ENCODE measurements around the gene MIDN. TPM values are rescaled to one million over a fixed set of nuclear protein-coding genes. Genes with fewer than 3 reads are reported as not detected.

Gene MIDN
- total RNA-seq, 4 donors from 2014 or later: 34.9 to 117 (median 86.3) TPM

GRCh38 chr19:1250437-1251260, 2.3 kb downstream of the MIDN start:
- peak in 1 of 2 donors; percentile 59 for DNase-seq
- in situ Hi-C loops (cut with MboI; ENCODE audit: low sequenced_read_pairs in 4 of 4) (no loop called here), intact Hi-C loops (cut with DNase I; ENCODE audit: low total_unique reads) (no loop called here)
- TF ChIP-seq, protein P1, sequence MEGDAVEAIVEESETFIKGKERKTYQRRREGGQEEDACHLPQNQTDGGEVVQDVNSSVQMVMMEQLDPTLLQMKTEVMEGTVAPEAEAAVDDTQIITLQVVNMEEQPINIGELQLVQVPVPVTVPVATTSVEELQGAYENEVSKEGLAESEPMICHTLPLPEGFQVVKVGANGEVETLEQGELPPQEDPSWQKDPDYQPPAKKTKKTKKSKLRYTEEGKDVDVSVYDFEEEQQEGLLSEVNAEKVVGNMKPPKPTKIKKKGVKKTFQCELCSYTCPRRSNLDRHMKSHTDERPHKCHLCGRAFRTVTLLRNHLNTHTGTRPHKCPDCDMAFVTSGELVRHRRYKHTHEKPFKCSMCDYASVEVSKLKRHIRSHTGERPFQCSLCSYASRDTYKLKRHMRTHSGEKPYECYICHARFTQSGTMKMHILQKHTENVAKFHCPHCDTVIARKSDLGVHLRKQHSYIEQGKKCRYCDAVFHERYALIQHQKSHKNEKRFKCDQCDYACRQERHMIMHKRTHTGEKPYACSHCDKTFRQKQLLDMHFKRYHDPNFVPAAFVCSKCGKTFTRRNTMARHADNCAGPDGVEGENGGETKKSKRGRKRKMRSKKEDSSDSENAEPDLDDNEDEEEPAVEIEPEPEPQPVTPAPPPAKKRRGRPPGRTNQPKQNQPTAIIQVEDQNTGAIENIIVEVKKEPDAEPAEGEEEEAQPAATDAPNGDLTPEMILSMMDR (IDR thresholded peaks at IDR 0.05 in 4 of 5, conservative IDR thresholded peaks at IDR 0.05 in 1 of 5): no peak
- TF ChIP-seq POLR2A (IDR thresholded peaks at IDR 0.05): no peak
- Histone ChIP-seq H3K27me3 (no peaks in the 10 kb centered on the region), H3K4me3 (peak overlapping the region; percentile 69 to 85 (median 84)), H3K4me1 (peaks cover 48 to 66% of the 10 kb centered on the region in 2 donors), H3K27ac (peak overlapping the region; percentile 94 to 99 (median 96)), H3K9me3 (no peaks in the 10 kb centered on the region), H3K36me3 (peaks cover 0 to 29% of the 10 kb centered on the region in 2 donors)
- no peak for ATAC-seq

- Histone ChIP-seq H3K27ac (peak overlapping the region; percentile 94 to 99 (median 96)), H3K4me3 (peak overlapping the region; percentile 69 to 85 (median 84)), H3K27me3 (no peaks in the 10 kb centered on the region), H3K4me1 (peaks cover 48 to 64% of the 10 kb centered on the region in 2 donors), H3K9me3 (no peaks in the 10 kb centered on the region), H3K36me3 (peaks cover 0 to 38% of the 10 kb centered on the region in 2 donors)
- TF ChIP-seq POLR2A (IDR thresholded peaks at IDR 0.05): peak in 1 of 2 donors; percentile 24
- TF ChIP-seq, protein P1 (IDR thresholded peaks at IDR 0.05 in 4 of 5, conservative IDR thresholded peaks at IDR 0.05 in 1 of 5): no peak
- ATAC-seq (no peak), DNase-seq (peak; percentile 61 to 79)
- in situ Hi-C loops (cut with MboI; ENCODE audit: low sequenced_read_pairs in 4 of 4) (no loop called here), intact Hi-C loops (cut with DNase I; ENCODE audit: low total_unique reads) (no loop called here)
Observed at GRCh38 chr19:1251330-1252220, 3.2 kb downstream of the MIDN start.

- Histone ChIP-seq H3K4me1 (peaks cover 40 to 58% of the 10 kb centered on the region in 2 donors), H3K4me3 (peak overlapping the region; percentile 69 to 85 (median 84)), H3K27ac (peak overlapping the region; percentile 94 to 99 (median 96)), H3K9me3 (no peaks in the 10 kb centered on the region), H3K27me3 (no peaks in the 10 kb centered on the region), H3K36me3 (peaks cover 0 to 46% of the 10 kb centered on the region in 2 donors)
- intact Hi-C loops (cut with DNase I; ENCODE audit: low total_unique reads): no loop called here
- in situ Hi-C loops (cut with MboI; ENCODE audit: low sequenced_read_pairs in 4 of 4): no loop called here
- ATAC-seq (peak; percentile 1 to 11), DNase-seq (peak; percentile 80 to 93)
- TF ChIP-seq, protein P1 (IDR thresholded peaks at IDR 0.05 in 4 of 5, conservative IDR thresholded peaks at IDR 0.05 in 1 of 5): no peak
- peak in 1 of 2 donors; percentile 5 for TF ChIP-seq POLR2A (IDR thresholded peaks at IDR 0.05)
Observed at GRCh38 chr19:1252221-1252820, 3.9 kb downstream of the MIDN start.

DNA sequence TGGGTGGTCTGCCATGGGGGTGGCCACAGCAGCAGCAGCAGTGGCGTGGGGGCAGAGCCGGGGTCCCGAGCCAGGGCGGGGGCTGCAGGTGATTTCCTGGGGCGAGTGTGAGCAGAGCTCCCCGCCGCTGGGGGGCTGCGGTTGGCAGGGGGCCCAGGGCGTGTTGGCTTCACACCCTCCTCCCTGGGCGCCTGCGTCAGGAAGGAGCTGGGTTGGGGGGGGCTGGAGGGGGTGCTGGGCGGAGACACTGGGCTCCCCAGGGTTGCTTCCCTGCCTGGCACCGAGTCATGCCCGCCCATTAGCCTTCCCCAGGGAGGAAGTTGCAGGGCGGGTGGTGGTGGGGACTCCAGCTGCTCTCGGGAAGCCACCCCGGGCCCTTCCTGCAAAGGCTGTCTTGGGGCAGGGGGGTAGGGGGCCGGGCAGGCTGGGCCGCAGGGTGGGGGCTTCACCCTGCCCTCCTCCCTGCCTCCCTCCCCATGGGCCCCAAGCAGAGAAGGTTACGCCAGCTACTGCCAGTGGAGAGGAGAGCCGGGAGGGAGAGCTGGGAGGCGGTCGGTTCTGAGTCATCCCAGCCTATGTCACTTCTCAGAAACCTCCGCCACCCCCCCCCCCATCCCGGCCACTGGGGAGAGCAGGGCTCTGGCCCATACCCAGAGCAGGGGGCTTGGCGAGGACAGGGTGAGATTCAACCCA, 4.6 kb downstream of the MIDN start:
- intact Hi-C loops (cut with DNase I; ENCODE audit: low total_unique reads): loop anchor here (1.0 kb wide), 1 partner anchor 13 kb away; no protein-coding TSS in a partner anchor
- Histone ChIP-seq H3K4me3 (peak overlapping the region; percentile 69 to 85 (median 84)), H3K27ac (peak overlapping the region; percentile 94 to 99 (median 96)), H3K4me1 (peaks cover 41 to 52% of the 10 kb centered on the region in 2 donors), H3K27me3 (no peaks in the 10 kb centered on the region), H3K9me3 (no peaks in the 10 kb centered on the region), H3K36me3 (peaks cover 0 to 52% of the 10 kb centered on the region in 2 donors)
- in situ Hi-C loops (cut with MboI; ENCODE audit: low sequenced_read_pairs in 4 of 4): no loop called here
- peak; percentile 81 to 89 for DNase-seq
- ATAC-seq: peak; percentile 25 to 29
- TF ChIP-seq, protein P1 (IDR thresholded peaks at IDR 0.05 in 4 of 5, conservative IDR thresholded peaks at IDR 0.05 in 1 of 5): peak in 2 of 5 experiments; percentile 24 to 26
- TF ChIP-seq POLR2A (IDR thresholded peaks at IDR 0.05): peak in 1 of 2 donors; percentile 12
